ENCODE results near the gene RGS16. TPM values are rescaled to one million over a fixed set of nuclear protein-coding genes. Genes with fewer than 3 reads are reported as not detected.

RGS16 gene
- total and polyA plus RNA-seq, 8 donors: 0.58 to 29.0 (median 1.9) TPM; not detected in 1

DNA sequence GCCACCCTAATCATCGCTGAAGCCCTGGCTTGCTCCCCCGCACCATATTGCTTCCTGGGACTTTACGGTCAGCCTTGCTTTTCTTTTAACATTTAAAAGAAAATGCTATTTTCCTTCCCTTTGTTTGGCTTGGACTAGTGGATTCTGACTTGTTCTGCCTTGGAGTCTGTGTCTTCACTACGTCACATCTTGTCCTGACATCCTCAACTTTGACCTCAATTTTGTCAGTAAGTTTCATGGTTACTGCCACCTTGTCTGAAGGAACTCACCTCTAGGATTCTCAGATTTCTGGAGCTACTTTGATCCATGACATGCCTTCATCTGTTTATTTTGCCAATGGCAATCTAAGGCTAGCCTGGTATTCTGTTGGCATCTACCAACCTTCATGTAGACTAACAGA lies 19.4 kb downstream of the RGS16 start:
- DNase-seq: no peak
- no peaks in the 10 kb centered on the region for H3K27me3 ChIP-seq
- intact Hi-C loops (cut with DNase I; ENCODE audit: low total_unique reads): no loop called here
- H3K4me3 ChIP-seq: no peak overlapping the region
- peaks cover 17 to 47% (median 40%) of the 10 kb centered on the region in 4 donors for H3K36me3 ChIP-seq
- H3K27ac ChIP-seq: no peak overlapping the region
- TF ChIP-seq POLR2AphosphoS5 (IDR thresholded peaks at IDR 0.05) (no peak), EP300 (IDR thresholded peaks at IDR 0.05) (no peak), POLR2A (IDR thresholded peaks at IDR 0.05) (no peak)
- TF ChIP-seq, protein P1, sequence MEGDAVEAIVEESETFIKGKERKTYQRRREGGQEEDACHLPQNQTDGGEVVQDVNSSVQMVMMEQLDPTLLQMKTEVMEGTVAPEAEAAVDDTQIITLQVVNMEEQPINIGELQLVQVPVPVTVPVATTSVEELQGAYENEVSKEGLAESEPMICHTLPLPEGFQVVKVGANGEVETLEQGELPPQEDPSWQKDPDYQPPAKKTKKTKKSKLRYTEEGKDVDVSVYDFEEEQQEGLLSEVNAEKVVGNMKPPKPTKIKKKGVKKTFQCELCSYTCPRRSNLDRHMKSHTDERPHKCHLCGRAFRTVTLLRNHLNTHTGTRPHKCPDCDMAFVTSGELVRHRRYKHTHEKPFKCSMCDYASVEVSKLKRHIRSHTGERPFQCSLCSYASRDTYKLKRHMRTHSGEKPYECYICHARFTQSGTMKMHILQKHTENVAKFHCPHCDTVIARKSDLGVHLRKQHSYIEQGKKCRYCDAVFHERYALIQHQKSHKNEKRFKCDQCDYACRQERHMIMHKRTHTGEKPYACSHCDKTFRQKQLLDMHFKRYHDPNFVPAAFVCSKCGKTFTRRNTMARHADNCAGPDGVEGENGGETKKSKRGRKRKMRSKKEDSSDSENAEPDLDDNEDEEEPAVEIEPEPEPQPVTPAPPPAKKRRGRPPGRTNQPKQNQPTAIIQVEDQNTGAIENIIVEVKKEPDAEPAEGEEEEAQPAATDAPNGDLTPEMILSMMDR (IDR thresholded peaks at IDR 0.05): no peak
- peaks cover 17 to 49% (median 29%) of the 10 kb centered on the region in 4 donors for H3K4me1 ChIP-seq
- H3K9me3 ChIP-seq: no peaks in the 10 kb centered on the region
- 96 to 99% (median 97%) methylated on average over 4 of the region's 4 CpGs for whole genome bisulfite sequencing, 5 donors

DNA sequence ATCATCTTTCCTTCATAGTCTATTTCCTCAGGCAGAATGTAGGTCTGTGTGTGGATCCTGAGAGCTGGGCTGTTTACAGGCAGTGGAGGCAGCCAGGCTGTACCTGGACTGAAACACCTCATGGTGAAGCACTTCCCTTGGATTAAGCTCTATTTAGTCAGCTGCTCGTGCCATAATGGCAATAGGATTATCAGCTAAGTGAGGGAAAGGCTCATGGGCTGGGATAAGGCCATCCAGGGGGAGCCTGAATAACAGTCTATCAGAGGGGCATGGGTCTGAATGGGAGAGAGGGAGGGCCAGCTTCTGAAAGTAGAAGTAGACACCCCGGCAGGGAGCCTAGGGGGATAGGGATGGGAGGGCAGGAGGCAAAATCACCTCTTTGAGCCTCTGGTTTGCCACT lies 23.5 kb downstream of the RGS16 start:
- WGBS, 5 donors: 89 to 95% (median 92%) methylated on average over 2 of the region's 2 CpGs
- intact Hi-C loops (cut with DNase I; ENCODE audit: low total_unique reads): no loop called here
- Histone ChIP-seq H3K27ac (no peak overlapping the region), H3K4me1 (peaks cover 12 to 24% (median 18%) of the 10 kb centered on the region in 4 donors), H3K4me3 (no peak overlapping the region), H3K27me3 (no peaks in the 10 kb centered on the region), H3K36me3 (peaks cover 24 to 78% (median 70%) of the 10 kb centered on the region in 4 donors), H3K9me3 (no peaks in the 10 kb centered on the region)
- no peak for DNase-seq
- TF ChIP-seq, protein P1 (IDR thresholded peaks at IDR 0.05): no peak

DNA sequence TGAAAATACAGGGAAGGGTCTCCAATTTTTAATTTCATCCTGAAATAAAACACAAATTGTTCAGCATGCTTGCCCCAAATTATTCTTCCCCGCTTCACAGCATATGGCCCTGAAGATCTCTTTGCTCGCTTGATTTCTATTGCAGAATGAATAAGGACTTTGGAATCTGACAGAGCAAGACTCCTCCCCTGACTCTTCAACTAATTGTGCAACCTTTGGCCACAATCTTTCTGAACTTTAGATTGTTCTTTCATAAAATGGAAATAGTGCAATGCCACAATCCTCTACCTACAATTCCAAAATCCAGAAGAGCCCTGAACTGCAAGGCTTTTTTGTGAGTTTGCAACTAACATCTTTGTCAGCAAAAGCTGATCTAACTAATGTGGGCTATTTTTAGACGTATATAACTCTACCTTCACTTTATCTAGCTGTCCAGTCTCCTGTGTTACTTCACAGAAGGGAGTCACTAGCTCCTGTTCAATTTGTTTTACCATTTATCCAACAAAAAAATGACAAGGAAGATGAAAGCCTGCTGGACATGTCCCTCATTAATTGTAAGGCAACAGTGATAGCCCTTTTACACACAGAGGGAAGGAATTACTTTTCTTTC lies 28.5 kb downstream of the RGS16 start:
- intact Hi-C loops (cut with DNase I; ENCODE audit: low total_unique reads): no loop called here
- Histone ChIP-seq H3K4me3 (no peak overlapping the region), H3K9me3 (no peaks in the 10 kb centered on the region), H3K36me3 (peaks cover 22 to 73% (median 70%) of the 10 kb centered on the region in 4 donors), H3K27ac (no peak overlapping the region), H3K27me3 (no peaks in the 10 kb centered on the region), H3K4me1 (no peaks in the 10 kb centered on the region)
- TF ChIP-seq, protein P1 (IDR thresholded peaks at IDR 0.05): no peak
- TF ChIP-seq POLR2A (IDR thresholded peaks at IDR 0.05) (no peak), EP300 (IDR thresholded peaks at IDR 0.05) (no peak), POLR2AphosphoS5 (IDR thresholded peaks at IDR 0.05) (no peak)
- no peak for DNase-seq
- WGBS, 5 donors: 77 to 88% (median 81%) methylated on average over 3 of the region's 3 CpGs

DNA sequence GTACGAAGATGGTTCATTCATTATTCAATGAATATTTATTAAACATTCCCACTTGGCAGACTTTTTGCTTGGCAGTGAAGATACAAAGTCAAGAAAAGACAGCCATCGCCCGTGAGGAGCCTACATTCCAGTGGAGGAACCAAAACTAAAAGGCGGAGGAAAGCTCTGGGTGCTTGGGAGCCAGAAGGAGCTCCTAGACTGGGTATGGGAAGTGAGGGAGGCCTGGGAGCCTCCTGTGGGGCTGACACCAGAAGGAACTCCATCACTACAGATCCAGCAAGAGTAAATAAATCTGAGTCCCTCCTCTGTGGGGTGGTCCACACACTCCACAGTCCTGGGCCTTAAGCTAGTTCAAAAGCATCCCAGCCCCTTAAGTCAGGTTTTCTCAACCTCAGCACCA lies 30.0 kb downstream of the RGS16 start:
- Histone ChIP-seq H3K27me3 (no peaks in the 10 kb centered on the region), H3K4me3 (no peak overlapping the region), H3K36me3 (peaks cover 13 to 58% (median 55%) of the 10 kb centered on the region in 4 donors), H3K9me3 (no peaks in the 10 kb centered on the region), H3K4me1 (no peaks in the 10 kb centered on the region), H3K27ac (no peak overlapping the region)
- WGBS, 5 donors: 82 to 95% (median 90%) methylated on average over 4 of the region's 4 CpGs
- intact Hi-C loops (cut with DNase I; ENCODE audit: low total_unique reads): no loop called here
- TF ChIP-seq, protein P1 (IDR thresholded peaks at IDR 0.05): no peak
- no peak for TF ChIP-seq POLR2AphosphoS5 (IDR thresholded peaks at IDR 0.05)
- TF ChIP-seq EP300 (IDR thresholded peaks at IDR 0.05): no peak
- TF ChIP-seq POLR2A (IDR thresholded peaks at IDR 0.05): no peak
- no peak for DNase-seq

Measured in stomach (tissue), 9 donors.